ENCODE data around the gene MEGF11.
A peak's percentile ranks its signal among the peaks of the same experiment; 100 is the strongest.

The MEGF11 gene

DNA sequence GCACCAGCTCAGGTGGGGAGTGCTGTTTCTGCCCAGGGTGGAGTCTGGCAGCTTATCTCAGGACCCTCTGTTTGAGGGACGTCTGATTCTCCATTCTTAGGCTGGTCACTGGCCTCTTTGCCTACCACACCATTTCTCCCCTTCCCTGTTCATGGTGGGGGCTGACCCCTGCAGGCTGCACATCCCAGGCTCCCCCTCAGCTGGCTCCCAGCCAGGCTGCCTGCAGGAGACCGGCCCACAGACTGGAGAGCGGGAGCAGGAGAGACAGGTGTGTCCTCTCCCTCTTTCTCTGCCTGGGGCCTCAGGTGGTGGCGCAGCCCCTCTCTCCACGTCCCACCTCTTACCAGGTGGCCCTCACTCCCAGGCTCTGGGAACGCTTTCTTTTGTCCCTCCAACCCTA is 323.4 kb downstream of the MEGF11 start:
- no peak for DNase-seq

DNA sequence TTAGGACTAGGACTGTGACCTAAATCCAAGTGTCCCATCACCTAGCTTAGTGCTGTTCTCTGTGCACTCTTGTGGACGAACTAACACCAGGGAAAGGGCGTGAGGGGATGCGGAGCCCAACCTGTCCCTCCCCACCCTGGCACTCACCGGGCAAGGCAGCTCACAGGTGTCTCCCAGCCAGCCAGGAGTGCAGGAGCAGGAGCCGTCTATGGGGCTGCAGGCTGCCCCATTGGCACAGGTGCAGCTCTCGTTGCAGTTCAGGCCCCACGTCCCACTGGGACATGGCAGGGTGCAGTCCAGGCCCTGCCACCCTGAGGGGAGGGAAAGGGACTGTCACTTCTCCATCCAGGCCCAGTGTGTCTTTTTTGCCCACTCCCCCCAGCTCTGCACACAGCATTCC is 324.0 kb downstream of the MEGF11 start:
- DNase-seq = no peak

DNA sequence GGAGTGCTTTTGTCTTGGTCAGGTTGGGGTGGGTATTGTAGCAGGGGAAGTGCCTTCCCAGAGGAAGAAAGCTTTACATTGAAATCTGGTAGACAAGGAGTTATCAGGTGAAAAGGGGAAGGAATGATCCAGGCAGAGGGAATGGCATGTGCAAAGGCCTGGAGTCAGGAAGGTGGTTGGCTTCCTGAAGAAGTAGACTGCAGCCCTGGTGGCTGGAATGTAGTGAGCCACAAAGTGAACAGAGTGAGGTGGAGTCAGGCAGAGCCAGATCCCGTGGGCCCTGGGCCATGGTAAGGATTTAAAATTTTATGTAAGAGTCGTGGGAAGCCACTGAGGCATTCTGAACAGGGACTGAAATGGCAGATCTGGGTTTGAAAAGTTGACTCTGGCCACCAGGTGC is 326.0 kb downstream of the MEGF11 start:
- DNase-seq = peak; percentile 16

DNA sequence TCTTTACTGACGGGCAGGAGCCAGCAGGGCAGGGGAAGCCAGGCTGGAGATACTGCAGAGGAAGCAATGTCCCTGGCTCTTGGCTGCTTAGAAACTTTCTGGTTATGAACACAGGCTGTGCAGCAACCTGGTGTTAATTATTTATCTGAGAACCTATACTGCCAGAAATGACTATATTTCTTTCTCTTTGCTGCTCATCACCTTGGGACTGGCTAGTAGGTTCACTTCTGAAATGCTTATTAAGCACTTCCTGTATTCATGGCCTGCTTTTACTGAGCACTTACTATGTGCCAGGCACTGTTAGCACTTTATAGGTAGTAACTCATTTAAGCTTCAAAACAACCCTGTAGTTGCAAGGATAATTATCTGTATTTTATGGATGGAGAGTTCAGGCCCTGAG is 326.7 kb downstream of the MEGF11 start:
- no peak for DNase-seq

GRCh38 chr15:65926459-65926858 is 327.1 kb downstream of the MEGF11 start:
- no peak for DNase-seq

DNA sequence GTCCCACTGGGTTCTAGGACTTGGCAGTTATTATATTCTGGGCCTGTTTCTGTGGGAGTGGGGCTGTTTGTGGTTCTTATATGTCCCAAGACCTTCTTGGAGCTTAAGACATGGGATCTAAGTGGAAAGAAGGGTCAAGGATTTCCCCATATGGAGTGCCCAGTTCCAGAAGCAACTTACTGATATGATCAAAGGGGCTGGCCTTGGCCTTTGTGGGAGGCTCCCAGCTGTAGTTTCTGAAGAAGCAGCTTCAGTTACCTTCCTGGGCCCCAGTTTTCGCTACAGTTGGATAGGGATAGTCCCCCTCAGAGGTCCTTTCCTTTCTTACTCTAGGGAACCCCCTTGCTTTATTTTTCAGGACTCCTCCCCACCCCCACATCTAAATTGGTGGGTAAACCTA is 328.2 kb downstream of the MEGF11 start:
- no peak for DNase-seq

DNA sequence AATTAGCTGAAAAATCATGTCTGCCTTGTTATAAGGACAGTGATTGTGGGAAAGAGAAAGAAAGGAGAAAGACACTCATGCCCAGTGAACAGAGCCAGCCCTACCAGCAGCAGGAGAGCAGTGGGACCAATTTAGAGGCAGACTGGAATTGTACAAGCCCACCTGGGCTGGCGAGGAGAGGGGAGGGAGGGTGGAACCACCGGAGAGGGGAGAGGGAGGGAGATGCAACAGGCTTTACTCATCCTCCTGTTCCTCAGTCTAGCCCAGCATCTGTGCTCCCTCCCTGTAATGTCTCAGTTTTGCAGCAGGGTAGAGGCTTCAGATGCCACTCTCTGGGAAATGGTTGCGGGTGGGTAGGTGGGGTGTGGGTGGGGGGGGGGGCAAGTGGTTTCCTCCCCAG is 329.5 kb downstream of the MEGF11 start:
- DNase-seq = no peak

- no peak for DNase-seq
These were observed 330.3 kb downstream of the MEGF11 start for GRCh38 chr15:65923264-65923663.

- no peak for DNase-seq
These were observed 330.9 kb downstream of the MEGF11 start for GRCh38 chr15:65922621-65923020.

GRCh38 chr15:65921780-65922179 is 331.8 kb downstream of the MEGF11 start:
- DNase-seq = no peak

DNA sequence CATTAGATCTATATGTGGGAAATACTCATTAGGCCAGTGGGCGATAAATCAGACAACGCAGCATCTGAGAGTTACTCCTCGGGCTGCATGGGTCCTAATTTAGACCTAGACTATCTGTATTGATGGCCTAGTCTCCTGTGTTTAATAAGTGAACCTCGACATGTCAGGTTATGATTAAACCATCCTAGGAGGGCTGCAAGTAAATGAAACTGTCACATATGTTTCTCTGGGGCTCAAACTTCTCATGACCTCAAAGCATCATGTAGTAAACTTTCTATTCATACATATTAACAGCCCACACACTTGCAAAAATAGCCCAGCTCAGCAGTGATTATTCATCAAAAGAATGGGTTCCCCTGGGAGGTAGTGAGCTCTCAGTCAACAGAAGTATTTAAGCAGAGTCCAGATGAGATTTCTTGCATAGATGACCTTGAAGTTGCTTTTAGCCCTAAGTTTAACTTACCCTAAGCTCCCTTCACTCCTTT is 332.7 kb downstream of the MEGF11 start:
- peak; percentile 34 for DNase-seq

DNA sequence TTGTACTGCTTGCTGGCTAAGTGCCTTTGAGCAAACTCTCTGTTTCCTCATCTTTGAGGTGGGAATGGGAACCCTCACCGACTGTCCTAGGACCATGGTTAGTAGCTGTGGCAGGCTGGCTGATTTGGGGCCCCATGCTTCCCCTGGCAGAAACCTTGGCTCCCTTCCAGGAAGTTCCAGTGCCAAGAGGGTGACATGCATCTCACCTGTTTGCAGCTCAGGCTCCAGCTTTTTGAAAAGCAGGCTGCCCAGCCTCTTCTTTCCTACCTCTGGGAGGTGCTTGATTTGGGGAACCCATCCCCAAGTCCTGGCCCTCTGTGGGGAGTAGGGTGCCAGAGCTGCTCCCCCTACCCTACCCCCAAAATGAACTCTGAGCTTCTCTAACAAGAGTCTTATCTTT is 333.4 kb downstream of the MEGF11 start:
- DNase-seq = no peak

DNA sequence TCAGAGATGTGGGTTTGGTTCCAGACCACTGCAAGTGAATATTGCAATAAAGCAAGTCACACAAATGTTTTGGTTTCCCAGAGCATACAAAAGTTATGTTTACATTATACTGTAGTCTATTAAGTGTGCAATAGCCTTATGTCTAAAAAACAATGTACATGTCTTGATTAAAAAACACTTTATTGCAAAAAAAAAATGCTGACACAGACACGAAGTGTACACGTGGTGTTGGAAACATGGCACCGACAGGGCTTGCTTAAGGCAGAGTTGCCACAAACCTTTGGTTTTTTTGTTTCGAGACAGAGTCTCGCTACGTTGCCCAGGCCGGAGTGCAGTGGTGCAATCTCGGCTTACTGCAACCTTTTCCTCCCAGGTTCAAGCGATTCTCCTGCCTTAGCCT is 334.2 kb downstream of the MEGF11 start:
- no peak for DNase-seq

- DNase-seq = no peak
These were observed 334.6 kb downstream of the MEGF11 start for GRCh38 chr15:65918945-65919344.

- no peak for DNase-seq
These were observed 335.1 kb downstream of the MEGF11 start for GRCh38 chr15:65918357-65918920.

DNA sequence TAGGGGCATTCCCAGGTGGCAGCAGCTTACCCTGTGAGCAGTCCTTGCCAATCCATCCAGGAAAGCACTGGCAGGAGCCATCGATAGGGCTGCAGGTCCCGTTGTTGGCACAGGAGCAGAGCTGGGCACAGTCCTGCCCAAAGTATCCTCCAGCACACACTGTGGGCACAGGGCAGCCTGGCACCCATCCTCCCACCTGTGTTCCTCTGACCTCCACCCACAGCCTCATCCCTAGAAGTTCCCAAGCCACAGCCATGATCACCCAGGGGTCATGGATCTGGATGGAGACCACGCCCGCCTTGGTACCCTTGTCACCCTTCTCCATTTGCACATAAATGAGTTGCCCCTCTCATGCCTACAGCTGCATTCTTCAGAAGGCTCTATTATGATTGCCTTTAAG is 335.6 kb downstream of the MEGF11 start:
- no peak for DNase-seq

DNA sequence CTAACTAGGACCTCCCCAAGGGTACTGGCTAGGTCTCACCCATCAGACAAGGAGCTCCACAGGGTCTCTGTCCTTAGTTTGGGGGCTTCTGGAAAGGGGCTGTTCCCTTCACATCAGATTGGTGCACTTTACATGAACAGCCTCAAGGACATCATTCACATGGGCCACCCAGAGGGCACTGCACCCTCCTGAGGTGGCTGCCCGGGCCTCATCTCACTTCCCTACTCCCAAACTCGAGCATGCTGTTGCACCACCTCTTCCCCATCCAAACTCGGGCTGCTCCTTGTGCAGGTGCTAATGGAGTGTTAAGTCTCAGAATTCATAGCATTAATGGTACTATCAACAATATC is 336.2 kb downstream of the MEGF11 start:
- DNase-seq = no peak

DNA sequence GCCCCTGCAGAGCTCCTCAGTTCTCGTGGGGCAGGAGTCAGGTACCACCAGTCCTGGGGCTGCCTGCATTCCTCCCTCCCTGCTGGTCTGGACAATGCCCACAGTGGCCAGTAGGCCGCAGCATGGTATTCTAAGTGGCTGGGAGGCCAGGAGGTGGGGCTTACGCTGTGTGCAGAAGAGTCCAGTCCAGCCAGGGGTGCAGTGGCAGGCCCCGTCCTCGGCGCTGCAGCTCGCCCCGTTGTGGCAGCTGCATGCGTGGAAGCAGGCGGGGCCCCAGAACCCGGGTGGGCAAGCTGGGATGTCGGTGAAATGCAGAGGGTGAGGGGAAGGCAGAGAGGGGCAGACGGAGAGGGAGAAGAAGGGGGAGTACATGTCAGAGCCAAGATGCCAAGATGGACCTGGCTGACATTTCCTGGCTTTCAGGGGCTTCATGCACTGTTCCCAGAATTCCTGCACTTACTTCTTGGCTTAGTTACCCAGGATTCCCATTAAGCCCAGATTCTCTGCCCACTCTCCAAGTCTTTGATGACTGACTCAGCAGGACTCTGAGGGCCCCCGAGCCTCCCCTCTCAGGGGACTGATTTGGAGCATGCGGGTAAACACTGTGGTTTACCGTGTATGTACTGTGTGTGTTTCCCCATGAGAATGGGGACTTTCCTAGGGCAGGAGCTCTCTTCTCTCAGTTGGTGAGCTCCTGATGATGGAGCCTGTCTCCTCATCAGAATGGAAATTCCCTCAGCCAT is 336.7 kb downstream of the MEGF11 start:
- peak; percentile 62 for DNase-seq

GRCh38 chr15:65916041-65916663 is 337.4 kb downstream of the MEGF11 start:
- no peak for DNase-seq

- DNase-seq = no peak
These were observed 338.3 kb downstream of the MEGF11 start for GRCh38 chr15:65914981-65915925.

GRCh38 chr15:65914386-65914785 is 339.2 kb downstream of the MEGF11 start:
- no peak for DNase-seq

DNA sequence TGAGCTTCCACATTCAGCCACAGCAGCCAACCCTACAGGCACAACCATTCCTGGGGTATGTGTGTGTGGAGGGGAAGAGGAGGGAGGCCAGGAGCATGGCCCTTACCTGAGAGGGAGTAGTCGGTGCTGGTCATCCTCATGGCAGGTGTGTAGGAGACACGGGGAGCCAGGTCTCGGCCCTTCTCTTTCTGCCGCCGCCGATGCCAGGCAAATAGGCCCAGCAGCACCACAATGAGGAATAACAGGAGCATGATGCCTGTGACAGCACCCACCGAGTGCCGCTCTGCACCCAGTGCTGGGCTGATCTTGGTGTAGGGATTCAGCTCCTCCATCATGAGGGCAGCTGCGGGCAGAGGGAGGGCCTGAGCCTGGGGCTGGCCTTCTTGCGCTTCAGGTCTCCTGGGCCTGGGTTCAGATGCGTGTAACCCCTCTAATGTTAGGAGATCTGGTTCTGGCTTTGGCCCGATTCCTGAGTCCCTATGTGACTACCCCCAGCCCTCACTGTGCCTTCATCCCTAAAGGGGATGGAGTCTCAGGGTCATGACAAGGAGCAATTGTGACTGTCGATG is 339.8 kb downstream of the MEGF11 start:
- DNase-seq = no peak

GRCh38 chr15:65912235-65912634 is 341.3 kb downstream of the MEGF11 start:
- DNase-seq = no peak

Data from fibroblast of skin of back (primary cell).